M059J (cell line): ENCODE results near the gene SH2D1B. TPM values are rescaled to one million over a fixed set of nuclear protein-coding genes. Genes with fewer than 3 reads are reported as not detected.
A peak's percentile ranks its signal among the peaks of the same experiment; 100 is the strongest.
"Not testable (repeated sequence)": the region's sequence is repeated elsewhere in the genome, so short reads cannot be mapped to it uniquely, and the experiment has no call there.

Source experiments
- DNase-seq: peaks from one replicate; pipeline ENCODE4 v3.0.0-alpha.2; 2012; ENCODE audit warnings: low read depth
- total RNA-seq: library from RNA; depleted of rRNA; stranded (reverse); fragments of >200 nt; shearing (Covaris generic); gene quantifications from 2 replicates; pipeline ENCODE4 v1.2.3, GENCODE V29; 2014; rRNA removed

The SH2D1B gene
- total RNA-seq, 1 experiment from 2014 or later = 0.05 TPM

DNA sequence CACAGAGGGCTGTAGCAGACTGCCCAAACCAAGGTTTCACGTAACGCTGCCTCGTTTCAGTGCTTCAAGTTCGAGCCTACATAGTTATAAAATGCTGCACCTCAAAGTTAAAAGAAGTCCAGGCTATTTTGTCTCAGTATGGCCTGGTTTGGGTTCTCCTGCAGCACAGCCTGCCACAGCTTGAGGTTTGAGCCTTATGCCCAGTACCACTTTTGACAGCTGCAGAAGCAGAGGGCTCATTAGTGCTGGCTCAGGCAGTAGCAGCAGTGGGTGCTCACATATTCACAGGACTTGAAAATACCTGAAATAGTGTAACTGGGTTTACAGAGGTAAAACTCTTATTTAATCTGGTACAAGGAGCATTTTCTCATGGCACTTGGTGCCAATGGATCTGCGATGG lies 50.6 kb downstream of the SH2D1B start:
- DNase-seq = no peak

- DNase-seq = no peak
Observed at GRCh38 chr1:162360874-162361260, 51.1 kb downstream of the SH2D1B start.

GRCh38 chr1:162360237-162360873 lies 51.6 kb downstream of the SH2D1B start:
- no peak for DNase-seq

GRCh38 chr1:162359523-162360236 lies 52.3 kb downstream of the SH2D1B start:
- no peak for DNase-seq

GRCh38 chr1:162358928-162359327 lies 53.0 kb downstream of the SH2D1B start:
- DNase-seq = no peak

DNA sequence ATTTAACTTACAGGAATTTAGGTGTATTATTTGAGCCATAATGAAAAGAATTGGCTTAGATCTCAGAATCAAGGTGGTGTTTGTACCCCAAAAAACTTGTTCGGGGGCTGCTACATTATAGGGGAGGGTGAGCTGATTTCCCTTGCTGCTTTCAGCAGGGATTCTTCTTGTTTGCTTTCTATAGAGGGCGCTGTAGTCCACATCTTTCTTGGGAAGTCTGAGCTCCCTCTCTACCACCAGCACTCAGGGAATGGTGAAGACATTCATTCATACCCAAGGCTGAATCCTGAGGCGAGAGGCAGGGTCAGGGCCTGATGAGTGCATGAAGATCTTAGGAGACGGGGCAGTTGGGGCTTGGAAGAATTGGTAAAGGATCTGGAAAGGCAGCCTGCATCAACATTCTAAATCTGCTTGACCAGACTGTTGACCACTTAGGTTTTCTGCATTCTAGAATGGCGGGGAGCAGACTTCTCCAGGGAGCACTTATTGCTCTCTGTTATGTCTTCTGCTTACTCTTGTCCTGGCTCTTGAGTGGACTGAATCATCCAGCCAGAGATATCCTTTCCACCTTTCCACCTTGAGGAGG lies 54.2 kb downstream of the SH2D1B start:
- peak; percentile 58 for DNase-seq

- DNase-seq = no peak
Observed at GRCh38 chr1:162353702-162354101, 58.2 kb downstream of the SH2D1B start.

GRCh38 chr1:162353078-162353477 lies 58.9 kb downstream of the SH2D1B start:
- no peak for DNase-seq

DNA sequence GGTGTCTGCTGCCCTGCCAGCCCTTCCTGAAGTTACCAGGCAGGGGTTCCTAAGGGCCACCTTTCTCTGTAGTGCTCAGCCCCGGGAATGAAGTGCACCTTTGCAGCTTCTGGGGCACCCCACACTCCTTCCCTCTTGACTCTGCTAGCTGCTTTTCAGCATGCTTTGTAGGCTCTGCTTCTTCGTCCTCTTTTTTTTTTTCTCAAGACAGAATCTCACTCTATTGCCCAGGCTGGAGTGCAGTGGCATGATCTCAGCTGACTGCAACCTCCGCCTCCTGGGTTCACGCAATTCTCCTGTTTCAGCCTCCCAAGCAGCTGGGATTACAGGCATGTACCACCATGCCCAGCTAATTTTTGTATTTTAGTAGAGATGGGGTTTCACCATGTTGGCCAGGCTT lies 60.1 kb downstream of the SH2D1B start:
- not testable (repeated sequence) for DNase-seq

- no peak for DNase-seq
Observed at GRCh38 chr1:162351246-162351842, 60.6 kb downstream of the SH2D1B start.

DNA sequence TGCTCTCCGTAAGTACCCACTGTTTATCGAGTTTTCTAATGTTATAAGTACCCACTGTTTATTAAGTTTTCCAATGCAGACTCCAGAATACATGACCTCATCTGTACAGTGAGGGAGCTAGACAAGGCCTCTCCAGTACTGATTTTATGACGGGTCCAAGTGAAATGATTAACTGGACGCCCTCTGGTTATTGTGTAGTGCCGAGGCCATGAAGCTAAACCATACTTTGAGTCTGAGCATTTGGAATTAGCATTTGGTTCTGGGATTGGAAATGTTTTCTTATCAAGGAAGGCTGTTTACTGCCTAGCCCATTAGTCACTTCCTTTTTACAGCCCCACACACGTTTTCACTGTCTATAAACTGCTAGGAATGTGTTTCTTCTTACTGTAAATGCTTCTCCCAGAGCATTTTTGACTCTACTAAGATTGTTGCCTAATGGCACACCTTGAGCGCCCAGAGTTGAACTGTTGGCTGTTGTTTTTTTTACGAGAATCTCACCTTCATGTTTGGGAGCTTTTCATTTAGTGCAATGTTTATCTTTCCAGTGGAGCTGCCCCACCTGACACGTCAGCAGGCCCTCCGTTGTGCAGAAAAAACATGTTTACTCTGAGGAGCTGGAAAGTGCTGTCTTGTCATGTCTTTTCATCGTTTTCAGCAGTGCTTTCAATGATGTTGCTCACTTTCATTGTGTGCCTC lies 62.2 kb downstream of the SH2D1B start:
- DNase-seq = peak; percentile 94

DNA sequence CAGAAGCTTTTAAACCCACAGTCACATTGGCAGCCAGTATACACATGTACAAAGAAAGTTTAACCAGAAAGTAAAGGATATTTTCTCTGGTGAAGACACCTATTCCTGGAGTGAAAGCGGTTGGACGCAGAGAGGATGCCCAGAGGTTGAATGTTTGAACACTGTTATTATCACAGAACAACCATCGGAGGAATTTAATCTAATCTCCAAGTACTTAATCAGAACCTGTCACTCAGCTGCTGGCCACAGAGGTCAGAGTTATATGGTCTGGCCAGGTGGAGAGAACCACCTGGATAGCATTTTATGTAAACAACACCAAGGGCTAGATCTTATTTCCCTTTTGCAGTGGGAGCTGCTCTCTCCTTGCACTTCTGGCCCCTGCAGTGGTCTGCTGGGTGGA lies 64.7 kb downstream of the SH2D1B start:
- DNase-seq = no peak

Other genes starting within 250 kb of the SH2D1B start
- gene SPATA46, start 35.3 kb downstream of the SH2D1B start, total RNA-seq = not detected in 2 replicates
- 2.2 and 2.6 TPM in 2 replicates for gene C1orf226, start 30.4 kb downstream of the SH2D1B start, total RNA-seq
- gene UHMK1, start 85.7 kb upstream of the SH2D1B start, total RNA-seq = 75.2 and 113 TPM in 2 replicates
- gene UAP1, start 149.6 kb upstream of the SH2D1B start, total RNA-seq = 112 and 137 TPM in 2 replicates
- 21.9 and 32.3 TPM in 2 replicates for gene DDR2, start 220.3 kb upstream of the SH2D1B start, total RNA-seq